PFSK-1 (cell line): ENCODE data around the gene GPR108.

Experiments
- FOXP2 ChIP-seq: optimal IDR thresholded peaks from 2 replicates; pipeline ENCODE3; 2011; ENCODE audit warnings: borderline replicate concordance, control low read depth, inconsistent platforms; ENCODE audit not compliant: insufficient read depth; ENCODE audit errors: extremely low read length, extremely low read depth
- POLR2AphosphoS5 ChIP-seq: IDR thresholded peaks from 2 replicates; pipeline ENCODE4 v1.6.1; 2012; ENCODE audit warnings: low read depth, mild to moderate bottlenecking, control low read depth, low read length, moderate library complexity
- REST ChIP-seq, 2 experiments: IDR thresholded peaks; 2 replicates each; pipeline versions ENCODE4 v1.6.1 to v1.8.0; 2011 to 2012; ENCODE audit warnings: low read depth in 2 of 2, low read length in 2 of 2, control low read depth in 1 of 2, inconsistent platforms in 1 of 2, mild to moderate bottlenecking in 1 of 2, moderate library complexity in 1 of 2; ENCODE audit not compliant: insufficient read depth in 1 of 2
- SIN3A ChIP-seq: IDR thresholded peaks from 2 replicates; pipeline ENCODE4 v1.6.1; 2012; ENCODE audit warnings: mild to moderate bottlenecking, low read length, moderate library complexity, borderline replicate concordance; ENCODE audit not compliant: insufficient read depth
- TAF1 ChIP-seq: IDR thresholded peaks from 2 replicates; pipeline ENCODE4 v1.6.1; 2012; ENCODE audit warnings: low read length, control low read depth, borderline replicate concordance; ENCODE audit not compliant: insufficient read depth

Gene GPR108

GRCh38 chr19:6754653-6755463 lies 17.5 kb upstream of the GPR108 start:
- TF ChIP-seq FOXP2 (no peak), POLR2AphosphoS5 (no peak), SIN3A (no peak), REST (IDR thresholded peaks at IDR 0.05; ENCODE audit: insufficient read depth in 1 of 2, low read depth in 2 of 2, low read length in 2 of 2) (no peak), TAF1 (no peak)

- TF ChIP-seq TAF1 (no peak), FOXP2 (no peak), SIN3A (no peak), POLR2AphosphoS5 (no peak), REST (IDR thresholded peaks at IDR 0.05; ENCODE audit: insufficient read depth in 1 of 2, low read depth in 2 of 2, low read length in 2 of 2) (no peak)
Observed at GRCh38 chr19:6754136-6754535, 16.8 kb upstream of the GPR108 start.

- TF ChIP-seq SIN3A (no peak), TAF1 (no peak), REST (IDR thresholded peaks at IDR 0.05; ENCODE audit: insufficient read depth in 1 of 2, low read depth in 2 of 2, low read length in 2 of 2) (no peak), POLR2AphosphoS5 (no peak), FOXP2 (no peak)
Observed at GRCh38 chr19:6753178-6754031, 16.0 kb upstream of the GPR108 start.

GRCh38 chr19:6752256-6753177 lies 15.1 kb upstream of the GPR108 start:
- TF ChIP-seq FOXP2 (no peak), POLR2AphosphoS5 (no peak), REST (IDR thresholded peaks at IDR 0.05; ENCODE audit: insufficient read depth in 1 of 2, low read depth in 2 of 2, low read length in 2 of 2) (no peak), TAF1 (no peak), SIN3A (no peak)
